Prostate gland (tissue), 2 donors: ENCODE data around the gene VKORC1.

ENCODE experiments used
- POLR2A ChIP-seq: fragments of 450-650 bp; IDR thresholded peaks from one replicate; pipeline ENCODE4 v1.6.1; 2016; ENCODE audit warnings: antibody characterized with exemption, mild to moderate bottlenecking
- POLR2AphosphoS5 ChIP-seq: sonication (generic); formaldehyde crosslinking; IDR thresholded peaks from one replicate; pipeline ENCODE4 v1.6.1; 2017; ENCODE audit warnings: antibody characterized with exemption
- TF ChIP-seq, protein P1 (sequence below), 4 experiments: fragments of 200-600 bp in 2 of 4; fragments of 450-650 bp in 2 of 4; sonication (generic) in 2 of 4; IDR thresholded peaks; 1 replicate in 3 of 4; 2 replicates in 1 of 4; pipeline ENCODE4 v1.5.1; 2016 to 2019; ENCODE audit warnings: antibody characterized with exemption in 4 of 4, mild to moderate bottlenecking in 2 of 4, moderate library complexity in 2 of 4

DNA sequence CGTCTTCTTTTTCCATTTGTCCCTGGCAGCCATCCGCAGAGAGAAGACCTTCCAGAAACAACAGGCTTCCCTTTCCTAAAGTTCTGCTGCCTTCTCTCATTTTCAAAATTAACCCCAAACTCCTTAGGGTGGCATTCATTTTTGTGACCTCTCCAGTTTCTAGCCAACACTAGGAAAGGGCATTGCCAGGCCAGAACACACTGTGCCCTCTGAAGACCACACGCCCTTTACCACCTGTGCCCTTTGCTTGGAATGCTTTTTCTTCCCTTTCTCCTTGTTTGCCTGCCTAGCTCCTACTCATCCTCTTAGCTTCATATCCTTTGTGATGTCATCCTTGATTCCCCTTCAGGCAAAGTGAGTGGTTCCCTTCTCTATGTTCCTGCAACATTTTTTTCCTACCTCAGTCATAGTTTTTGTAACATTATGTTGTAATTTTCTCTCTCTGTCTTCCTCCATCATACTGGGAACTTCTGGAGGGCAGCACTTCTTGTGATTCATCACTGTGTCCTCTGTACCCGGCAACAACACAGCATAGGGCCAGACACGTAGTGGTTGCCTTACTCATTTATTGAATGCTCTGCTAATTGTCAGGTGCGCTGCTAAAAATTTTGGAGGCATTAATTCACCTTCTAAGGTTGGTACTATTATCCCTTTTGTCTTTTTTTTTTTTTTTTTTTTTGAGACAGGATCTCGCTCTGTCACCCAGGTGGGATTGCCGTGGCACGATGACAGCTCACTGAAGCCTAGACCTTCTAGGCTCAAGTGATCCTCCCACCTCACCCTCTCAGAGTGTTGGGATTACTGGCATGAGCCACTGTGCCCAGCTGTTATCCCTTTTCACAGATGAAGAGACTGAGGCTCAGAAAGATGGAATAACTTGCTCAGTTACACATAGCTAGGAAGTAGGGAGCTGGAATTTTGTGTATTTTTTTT lies 23.9 kb upstream of the VKORC1 start:
- TF ChIP-seq POLR2AphosphoS5 (no peak), POLR2A (no peak)
- TF ChIP-seq, protein P1, sequence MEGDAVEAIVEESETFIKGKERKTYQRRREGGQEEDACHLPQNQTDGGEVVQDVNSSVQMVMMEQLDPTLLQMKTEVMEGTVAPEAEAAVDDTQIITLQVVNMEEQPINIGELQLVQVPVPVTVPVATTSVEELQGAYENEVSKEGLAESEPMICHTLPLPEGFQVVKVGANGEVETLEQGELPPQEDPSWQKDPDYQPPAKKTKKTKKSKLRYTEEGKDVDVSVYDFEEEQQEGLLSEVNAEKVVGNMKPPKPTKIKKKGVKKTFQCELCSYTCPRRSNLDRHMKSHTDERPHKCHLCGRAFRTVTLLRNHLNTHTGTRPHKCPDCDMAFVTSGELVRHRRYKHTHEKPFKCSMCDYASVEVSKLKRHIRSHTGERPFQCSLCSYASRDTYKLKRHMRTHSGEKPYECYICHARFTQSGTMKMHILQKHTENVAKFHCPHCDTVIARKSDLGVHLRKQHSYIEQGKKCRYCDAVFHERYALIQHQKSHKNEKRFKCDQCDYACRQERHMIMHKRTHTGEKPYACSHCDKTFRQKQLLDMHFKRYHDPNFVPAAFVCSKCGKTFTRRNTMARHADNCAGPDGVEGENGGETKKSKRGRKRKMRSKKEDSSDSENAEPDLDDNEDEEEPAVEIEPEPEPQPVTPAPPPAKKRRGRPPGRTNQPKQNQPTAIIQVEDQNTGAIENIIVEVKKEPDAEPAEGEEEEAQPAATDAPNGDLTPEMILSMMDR (IDR thresholded peaks at IDR 0.05): no peak
